Keratinocyte (primary cell): ENCODE data around the gene WFDC10B. TPM values are rescaled to one million over a fixed set of nuclear protein-coding genes. Genes with fewer than 3 reads are reported as not detected.

Source experiments
- DNase-seq: peaks from one replicate; pipeline ENCODE4 v3.0.0-alpha.2; 2011; ENCODE audit warnings: low read depth, missing footprints, low spot score
- FAIRE-seq: peaks from 2 replicates; lab custom pipeline; 2011; peaks lifted over from hg19 to GRCh38; lab: Jason Lieb, UNC
- H2AFZ ChIP-seq: 2 replicates; pipeline ENCODE4 v1.6.0; 2012; ENCODE audit warnings: low read length, control low read depth, inconsistent platforms; ENCODE audit not compliant: control insufficient read depth
- H3K27ac ChIP-seq: 2 replicates; pipeline ENCODE4 v1.5.1; 2011; ENCODE audit warnings: low read length; ENCODE audit not compliant: control insufficient read depth, insufficient read depth
- H3K27me3 ChIP-seq: 3 replicates; pipeline ENCODE4 v1.6.0; 2011; ENCODE audit warnings: low read length; ENCODE audit not compliant: control insufficient read depth, insufficient read depth; ENCODE audit errors: extremely low read depth
- H3K36me3 ChIP-seq, 2 experiments: 2 replicates in 1 of 2; 3 replicates in 1 of 2; pipeline ENCODE4 v1.5.1; 2011; ENCODE audit warnings: low read length in 2 of 2, mild to moderate bottlenecking in 1 of 2; ENCODE audit not compliant: control insufficient read depth in 2 of 2, insufficient read depth in 2 of 2; ENCODE audit errors: extremely low read depth in 1 of 2
- H3K4me1 ChIP-seq: 3 replicates; pipeline ENCODE4 v1.5.1; 2011; ENCODE audit warnings: low read length; ENCODE audit not compliant: control insufficient read depth, insufficient read depth; ENCODE audit errors: extremely low read depth
- H3K4me2 ChIP-seq: 3 replicates; pipeline ENCODE4 v1.6.0; 2011; ENCODE audit warnings: low read depth, low read length; ENCODE audit not compliant: control insufficient read depth, insufficient read depth; ENCODE audit errors: extremely low read depth
- H3K4me3 ChIP-seq, 3 experiments: fragments of 200-600 bp in 1 of 3; sonication (generic) in 1 of 3; 2 replicates in 2 of 3; 3 replicates in 1 of 3; pipeline ENCODE4 v1.5.1; 2011 to 2016; ENCODE audit warnings: low read length in 3 of 3, mild to moderate bottlenecking in 3 of 3, control low read depth in 2 of 3, inconsistent platforms in 1 of 3, low read depth in 1 of 3, mixed read lengths in 1 of 3, mixed run types in 1 of 3, moderate library complexity in 1 of 3; ENCODE audit not compliant: control insufficient read depth in 2 of 3, insufficient read depth in 2 of 3; ENCODE audit errors: extremely low read depth in 1 of 3
- H3K79me2 ChIP-seq: 2 replicates; pipeline ENCODE4 v1.6.0; 2012; ENCODE audit warnings: low read length; ENCODE audit not compliant: control insufficient read depth, insufficient read depth
- H3K9ac ChIP-seq: 3 replicates; pipeline ENCODE4 v1.6.0; 2011; ENCODE audit warnings: low read length; ENCODE audit not compliant: control insufficient read depth, insufficient read depth; ENCODE audit errors: extremely low read depth
- H3K9me1 ChIP-seq: 3 replicates; pipeline ENCODE4 v1.6.0; 2011; ENCODE audit warnings: low read length; ENCODE audit not compliant: control insufficient read depth, insufficient read depth; ENCODE audit errors: extremely low read depth
- H3K9me3 ChIP-seq: 2 replicates; pipeline ENCODE4 v1.5.1; 2012; ENCODE audit warnings: low read depth, low read length; ENCODE audit not compliant: control insufficient read depth
- H4K20me1 ChIP-seq: 3 replicates; pipeline ENCODE4 v1.6.0; 2011; ENCODE audit warnings: low read length; ENCODE audit not compliant: control insufficient read depth, insufficient read depth; ENCODE audit errors: extremely low read depth
- EZH2 ChIP-seq: IDR thresholded peaks from one replicate; pipeline ENCODE4 v1.6.1; 2012; ENCODE audit warnings: inconsistent platforms, mild to moderate bottlenecking, low read length, moderate library complexity
- dilution Hi-C: fragments of 300-500 bp; cut with MboI; formaldehyde crosslinking; loops from one replicate; pipeline ENCODE4 v1.7.0; 2020; ENCODE audit warnings: low sequenced_read_pairs; ENCODE audit not compliant: extremely low pct_ligation_motif_present
- polyA plus RNA-seq, 5 experiments: library from polyadenylated mRNA; depleted of rRNA in 3 of 5; stranded (reverse) in 3 of 5; stranded (forward) in 1 of 5; unstranded in 1 of 5; fragments of >200 nt; gene quantifications; 1 replicate in 1 of 5; 2 replicates in 3 of 5; 3 replicates in 1 of 5; pipeline versions ENCODE4 v1.2.1 to v1.2.3, GENCODE V29; 2011 to 2012; ENCODE audit warnings: missing spikeins in 2 of 5, low read depth in 1 of 5, low replicate concordance in 1 of 5
- TF ChIP-seq, protein P1 (sequence below), 3 experiments: IDR thresholded peaks in 1 of 3; conservative IDR thresholded peaks in 1 of 3; optimal IDR thresholded peaks in 1 of 3; 2 replicates in 2 of 3; 3 replicates in 1 of 3; pipeline versions ENCODE3 to v1.5.1; 2011; ENCODE audit warnings: low read length in 3 of 3, mild to moderate bottlenecking in 3 of 3, moderate library complexity in 2 of 3, control low read depth in 1 of 3, inconsistent platforms in 1 of 3; ENCODE audit not compliant: insufficient read depth in 2 of 3; ENCODE audit errors: extremely low read depth in 1 of 3

Gene WFDC10B
- polyA plus RNA-seq, 1 donor (not counting 4 experiments of a cell fraction or from before 2014, with no cell fraction given), result not detected

DNA sequence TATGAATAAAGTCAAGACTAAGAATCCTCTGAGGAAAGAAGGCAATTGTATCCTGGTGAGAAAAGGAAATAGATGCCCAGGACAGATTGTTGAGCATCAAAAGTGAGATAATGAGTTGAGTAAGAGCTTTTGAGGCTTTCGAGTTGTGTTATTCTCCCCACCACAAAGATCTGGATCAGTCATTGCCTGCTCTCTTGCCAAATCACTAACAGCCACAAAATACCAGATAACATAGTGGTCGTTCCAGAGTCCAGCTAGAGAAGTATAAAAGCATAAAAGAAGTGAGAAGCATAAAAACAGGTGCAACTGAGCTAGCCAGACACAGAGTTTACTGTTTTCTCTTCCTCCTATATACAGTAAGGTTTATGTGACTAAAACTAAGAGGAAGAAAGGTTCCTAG, 22.2 kb upstream of the WFDC10B start:
- no peaks in the 10 kb centered on the region for H3K9me3 ChIP-seq
- no peak overlapping the region for H3K4me2 ChIP-seq
- no peak overlapping the region for H3K27ac ChIP-seq
- H3K27me3 ChIP-seq, result peaks cover 4% of the 10 kb centered on the region
- no peak overlapping the region for H3K4me3 ChIP-seq
- no peaks in the 10 kb centered on the region for H3K4me1 ChIP-seq
- no peak overlapping the region for H2AFZ ChIP-seq
- no peak overlapping the region for H3K9ac ChIP-seq
- no peaks in the 10 kb centered on the region for H3K36me3 ChIP-seq
- TF ChIP-seq EZH2, result no peak
- TF ChIP-seq, protein P1, sequence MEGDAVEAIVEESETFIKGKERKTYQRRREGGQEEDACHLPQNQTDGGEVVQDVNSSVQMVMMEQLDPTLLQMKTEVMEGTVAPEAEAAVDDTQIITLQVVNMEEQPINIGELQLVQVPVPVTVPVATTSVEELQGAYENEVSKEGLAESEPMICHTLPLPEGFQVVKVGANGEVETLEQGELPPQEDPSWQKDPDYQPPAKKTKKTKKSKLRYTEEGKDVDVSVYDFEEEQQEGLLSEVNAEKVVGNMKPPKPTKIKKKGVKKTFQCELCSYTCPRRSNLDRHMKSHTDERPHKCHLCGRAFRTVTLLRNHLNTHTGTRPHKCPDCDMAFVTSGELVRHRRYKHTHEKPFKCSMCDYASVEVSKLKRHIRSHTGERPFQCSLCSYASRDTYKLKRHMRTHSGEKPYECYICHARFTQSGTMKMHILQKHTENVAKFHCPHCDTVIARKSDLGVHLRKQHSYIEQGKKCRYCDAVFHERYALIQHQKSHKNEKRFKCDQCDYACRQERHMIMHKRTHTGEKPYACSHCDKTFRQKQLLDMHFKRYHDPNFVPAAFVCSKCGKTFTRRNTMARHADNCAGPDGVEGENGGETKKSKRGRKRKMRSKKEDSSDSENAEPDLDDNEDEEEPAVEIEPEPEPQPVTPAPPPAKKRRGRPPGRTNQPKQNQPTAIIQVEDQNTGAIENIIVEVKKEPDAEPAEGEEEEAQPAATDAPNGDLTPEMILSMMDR (optimal IDR thresholded peaks at IDR 0.05 in 1 of 3, IDR thresholded peaks at IDR 0.05 in 1 of 3, conservative IDR thresholded peaks at IDR 0.05 in 1 of 3; ENCODE audit: extremely low read depth in 1 of 3, insufficient read depth in 2 of 3, low read length in 3 of 3), result no peak
- DNase-seq, result no peak
- dilution Hi-C loops, result no loop called here
- no peaks in the 10 kb centered on the region for H4K20me1 ChIP-seq
- FAIRE-seq, result no peak
- H3K79me2 ChIP-seq, result no peaks in the 10 kb centered on the region
- no peaks in the 10 kb centered on the region for H3K9me1 ChIP-seq

DNA sequence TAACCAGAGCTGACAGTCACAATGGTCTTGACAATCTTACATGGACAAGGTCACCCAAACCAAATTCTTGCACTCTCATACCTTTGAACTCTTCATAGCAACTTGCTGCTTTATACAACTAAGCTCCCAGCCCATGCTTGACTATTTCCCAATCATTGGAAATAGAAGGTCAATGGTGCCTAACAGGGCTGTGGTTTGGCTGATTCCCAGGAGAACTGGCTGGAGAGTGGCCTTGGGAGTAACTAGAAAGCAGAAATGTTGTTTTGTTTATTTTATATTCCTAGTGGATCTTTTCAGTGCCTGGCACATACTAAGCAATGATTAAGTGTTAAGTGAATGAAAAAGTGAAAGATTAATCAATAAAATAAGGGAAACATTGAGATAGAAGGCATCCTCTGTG, 20.3 kb upstream of the WFDC10B start:
- dilution Hi-C loops, result no loop called here
- Histone ChIP-seq H3K4me1 (no peaks in the 10 kb centered on the region), H3K9me1 (no peaks in the 10 kb centered on the region), H3K27ac (no peak overlapping the region), H2AFZ (no peak overlapping the region), H3K79me2 (no peaks in the 10 kb centered on the region), H3K4me2 (no peak overlapping the region), H3K4me3 (no peak overlapping the region), H3K9me3 (no peaks in the 10 kb centered on the region), H3K9ac (no peak overlapping the region), H4K20me1 (no peaks in the 10 kb centered on the region), H3K36me3 (no peaks in the 10 kb centered on the region), H3K27me3 (peaks cover 4% of the 10 kb centered on the region)
- DNase-seq, result no peak
- no peak for FAIRE-seq
- no peak for TF ChIP-seq EZH2
- TF ChIP-seq, protein P1 (optimal IDR thresholded peaks at IDR 0.05 in 1 of 3, IDR thresholded peaks at IDR 0.05 in 1 of 3, conservative IDR thresholded peaks at IDR 0.05 in 1 of 3; ENCODE audit: extremely low read depth in 1 of 3, insufficient read depth in 2 of 3, low read length in 3 of 3), result no peak
